ENCODE results near the gene CAMK1D.

The CAMK1D gene

DNA sequence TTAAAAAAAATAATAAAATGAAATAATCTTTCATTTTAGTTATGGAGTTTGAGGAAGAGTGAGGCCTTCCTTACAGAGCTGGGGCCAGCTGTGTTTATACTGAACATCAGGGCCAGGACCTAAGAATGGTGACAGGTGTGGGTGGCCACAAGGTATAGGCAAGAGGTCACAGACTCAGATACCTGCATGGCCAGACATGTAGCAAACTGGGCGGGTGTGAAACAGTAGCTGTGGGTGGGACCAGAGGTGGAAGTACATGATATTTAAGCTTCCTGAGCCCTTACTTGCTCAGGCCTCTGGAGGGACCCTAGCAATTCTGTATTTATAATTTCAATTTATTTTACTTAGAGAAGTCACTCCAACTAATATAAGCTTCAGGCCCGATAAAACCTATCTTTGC lies 27.7 kb upstream of the CAMK1D start:
- no peak for ATAC-seq

DNA sequence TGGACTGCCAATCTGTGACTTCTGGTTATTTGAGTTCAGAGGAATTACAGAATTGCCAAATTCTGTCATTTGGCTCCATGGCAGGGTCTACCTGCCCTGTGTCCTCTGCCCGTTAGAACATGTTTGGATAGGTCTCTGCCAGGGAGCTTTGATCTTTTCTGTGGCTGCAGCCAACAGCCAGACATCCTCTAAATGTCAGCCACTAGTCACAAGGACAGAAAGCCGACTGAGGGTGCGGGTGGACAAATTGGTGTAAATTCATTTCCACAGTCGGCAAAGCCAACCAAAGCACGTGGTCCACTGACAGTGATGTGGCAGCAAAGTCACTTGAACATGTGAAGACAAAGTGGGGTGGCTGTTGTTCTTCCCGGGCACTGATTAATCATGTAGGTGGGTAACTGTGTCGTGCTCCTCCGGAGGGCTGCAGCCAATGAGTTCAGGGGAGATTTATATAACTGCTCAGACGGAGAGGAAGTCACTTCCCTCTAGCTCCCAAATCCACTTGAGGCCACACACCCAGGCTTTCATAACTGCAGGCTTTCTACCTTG lies 26.7 kb upstream of the CAMK1D start:
- TF ChIP-seq, protein P1, sequence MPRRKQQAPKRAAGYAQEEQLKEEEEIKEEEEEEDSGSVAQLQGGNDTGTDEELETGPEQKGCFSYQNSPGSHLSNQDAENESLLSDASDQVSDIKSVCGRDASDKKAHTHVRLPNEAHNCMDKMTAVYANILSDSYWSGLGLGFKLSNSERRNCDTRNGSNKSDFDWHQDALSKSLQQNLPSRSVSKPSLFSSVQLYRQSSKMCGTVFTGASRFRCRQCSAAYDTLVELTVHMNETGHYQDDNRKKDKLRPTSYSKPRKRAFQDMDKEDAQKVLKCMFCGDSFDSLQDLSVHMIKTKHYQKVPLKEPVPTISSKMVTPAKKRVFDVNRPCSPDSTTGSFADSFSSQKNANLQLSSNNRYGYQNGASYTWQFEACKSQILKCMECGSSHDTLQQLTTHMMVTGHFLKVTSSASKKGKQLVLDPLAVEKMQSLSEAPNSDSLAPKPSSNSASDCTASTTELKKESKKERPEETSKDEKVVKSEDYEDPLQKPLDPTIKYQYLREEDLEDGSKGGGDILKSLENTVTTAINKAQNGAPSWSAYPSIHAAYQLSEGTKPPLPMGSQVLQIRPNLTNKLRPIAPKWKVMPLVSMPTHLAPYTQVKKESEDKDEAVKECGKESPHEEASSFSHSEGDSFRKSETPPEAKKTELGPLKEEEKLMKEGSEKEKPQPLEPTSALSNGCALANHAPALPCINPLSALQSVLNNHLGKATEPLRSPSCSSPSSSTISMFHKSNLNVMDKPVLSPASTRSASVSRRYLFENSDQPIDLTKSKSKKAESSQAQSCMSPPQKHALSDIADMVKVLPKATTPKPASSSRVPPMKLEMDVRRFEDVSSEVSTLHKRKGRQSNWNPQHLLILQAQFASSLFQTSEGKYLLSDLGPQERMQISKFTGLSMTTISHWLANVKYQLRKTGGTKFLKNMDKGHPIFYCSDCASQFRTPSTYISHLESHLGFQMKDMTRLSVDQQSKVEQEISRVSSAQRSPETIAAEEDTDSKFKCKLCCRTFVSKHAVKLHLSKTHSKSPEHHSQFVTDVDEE (CRISPR knock-in tag; IDR thresholded peaks at IDR 0.05), result no peak
- TF ChIP-seq, protein P2, sequence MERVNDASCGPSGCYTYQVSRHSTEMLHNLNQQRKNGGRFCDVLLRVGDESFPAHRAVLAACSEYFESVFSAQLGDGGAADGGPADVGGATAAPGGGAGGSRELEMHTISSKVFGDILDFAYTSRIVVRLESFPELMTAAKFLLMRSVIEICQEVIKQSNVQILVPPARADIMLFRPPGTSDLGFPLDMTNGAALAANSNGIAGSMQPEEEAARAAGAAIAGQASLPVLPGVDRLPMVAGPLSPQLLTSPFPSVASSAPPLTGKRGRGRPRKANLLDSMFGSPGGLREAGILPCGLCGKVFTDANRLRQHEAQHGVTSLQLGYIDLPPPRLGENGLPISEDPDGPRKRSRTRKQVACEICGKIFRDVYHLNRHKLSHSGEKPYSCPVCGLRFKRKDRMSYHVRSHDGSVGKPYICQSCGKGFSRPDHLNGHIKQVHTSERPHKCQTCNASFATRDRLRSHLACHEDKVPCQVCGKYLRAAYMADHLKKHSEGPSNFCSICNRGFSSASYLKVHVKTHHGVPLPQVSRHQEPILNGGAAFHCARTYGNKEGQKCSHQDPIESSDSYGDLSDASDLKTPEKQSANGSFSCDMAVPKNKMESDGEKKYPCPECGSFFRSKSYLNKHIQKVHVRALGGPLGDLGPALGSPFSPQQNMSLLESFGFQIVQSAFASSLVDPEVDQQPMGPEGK (CRISPR knock-in tag; IDR thresholded peaks at IDR 0.05; ENCODE audit: borderline replicate concordance), result no peak
- no peak for TF ChIP-seq OSR1 (CRISPR knock-in tag; IDR thresholded peaks at IDR 0.05)
- TF ChIP-seq ZC3H10 (CRISPR knock-in tag; IDR thresholded peaks at IDR 0.05), result no peak
- no peak for TF ChIP-seq ZNF565 (CRISPR knock-in tag; conservative IDR thresholded peaks at IDR 0.05; ENCODE audit: low read depth)
- no peak for TF ChIP-seq RARB (CRISPR knock-in tag; IDR thresholded peaks at IDR 0.05)
- no peak for TF ChIP-seq ESRRG (CRISPR knock-in tag; IDR thresholded peaks at IDR 0.05)
- TF ChIP-seq SNAI2 (CRISPR knock-in tag; IDR thresholded peaks at IDR 0.05), result no peak
- no peak for TF ChIP-seq ZFP30 (CRISPR knock-in tag; IDR thresholded peaks at IDR 0.05)
- no peak for TF ChIP-seq PPARA (CRISPR knock-in tag; IDR thresholded peaks at IDR 0.05; ENCODE audit: borderline replicate concordance)
- TF ChIP-seq TCF4 (CRISPR knock-in tag; IDR thresholded peaks at IDR 0.05; ENCODE audit: borderline replicate concordance), result no peak
- ATAC-seq, result no peak

More for the DNA sequence above, 27.7 kb upstream of the CAMK1D start:
- TF ChIP-seq ZNF565 (CRISPR knock-in tag; conservative IDR thresholded peaks at IDR 0.05; ENCODE audit: low read depth), result no peak
- TF ChIP-seq OSR1 (CRISPR knock-in tag; IDR thresholded peaks at IDR 0.05), result no peak
- no peak for TF ChIP-seq ESRRG (CRISPR knock-in tag; IDR thresholded peaks at IDR 0.05)
- TF ChIP-seq ZNF70 (CRISPR knock-in tag; IDR thresholded peaks at IDR 0.05), result no peak

DNA sequence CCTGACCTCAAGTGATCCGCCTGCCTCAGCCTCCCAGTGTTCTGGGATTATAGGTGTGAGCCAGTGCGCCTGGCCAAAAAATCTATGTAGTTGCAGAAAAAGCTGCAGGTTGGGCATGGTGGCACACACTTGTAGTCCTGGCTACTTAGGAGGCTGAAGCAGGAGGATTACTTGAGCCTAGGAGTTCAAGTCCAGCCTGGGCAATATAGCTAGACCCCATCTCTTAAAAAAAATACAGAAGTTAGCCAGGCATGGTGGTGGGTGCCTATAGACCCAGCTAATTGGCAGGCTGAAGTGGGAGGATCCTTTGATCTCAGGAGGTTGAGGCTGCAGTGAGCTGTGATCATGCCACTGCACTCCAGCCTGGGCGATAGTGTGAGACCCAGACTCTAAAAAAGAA lies 24.8 kb upstream of the CAMK1D start:
- no peak for ATAC-seq
- TF ChIP-seq ESRRG (CRISPR knock-in tag; IDR thresholded peaks at IDR 0.05), result no peak
- no peak for TF ChIP-seq PPARA (CRISPR knock-in tag; IDR thresholded peaks at IDR 0.05; ENCODE audit: borderline replicate concordance)
- TF ChIP-seq ZFP30 (CRISPR knock-in tag; IDR thresholded peaks at IDR 0.05), result no peak
- no peak for TF ChIP-seq OSR1 (CRISPR knock-in tag; IDR thresholded peaks at IDR 0.05)
- no peak for TF ChIP-seq ZNF8 (CRISPR knock-in tag; IDR thresholded peaks at IDR 0.05)
- TF ChIP-seq, protein P1 (CRISPR knock-in tag; IDR thresholded peaks at IDR 0.05), result no peak
- no peak for TF ChIP-seq ZFP3 (CRISPR knock-in tag; IDR thresholded peaks at IDR 0.05)
- no peak for TF ChIP-seq GLIS3 (CRISPR knock-in tag; IDR thresholded peaks at IDR 0.05)
- TF ChIP-seq, protein P3, sequence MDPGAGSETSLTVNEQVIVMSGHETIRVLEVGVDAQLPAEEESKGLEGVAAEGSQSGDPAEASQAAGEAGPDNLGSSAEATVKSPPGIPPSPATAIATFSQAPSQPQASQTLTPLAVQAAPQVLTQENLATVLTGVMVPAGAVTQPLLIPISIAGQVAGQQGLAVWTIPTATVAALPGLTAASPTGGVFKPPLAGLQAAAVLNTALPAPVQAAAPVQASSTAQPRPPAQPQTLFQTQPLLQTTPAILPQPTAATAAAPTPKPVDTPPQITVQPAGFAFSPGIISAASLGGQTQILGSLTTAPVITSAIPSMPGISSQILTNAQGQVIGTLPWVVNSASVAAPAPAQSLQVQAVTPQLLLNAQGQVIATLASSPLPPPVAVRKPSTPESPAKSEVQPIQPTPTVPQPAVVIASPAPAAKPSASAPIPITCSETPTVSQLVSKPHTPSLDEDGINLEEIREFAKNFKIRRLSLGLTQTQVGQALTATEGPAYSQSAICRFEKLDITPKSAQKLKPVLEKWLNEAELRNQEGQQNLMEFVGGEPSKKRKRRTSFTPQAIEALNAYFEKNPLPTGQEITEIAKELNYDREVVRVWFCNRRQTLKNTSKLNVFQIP (CRISPR knock-in tag; IDR thresholded peaks at IDR 0.05; ENCODE audit: borderline replicate concordance, low read depth), result no peak
- TF ChIP-seq ZNF70 (CRISPR knock-in tag; IDR thresholded peaks at IDR 0.05), result no peak
- TF ChIP-seq, protein P2 (CRISPR knock-in tag; IDR thresholded peaks at IDR 0.05; ENCODE audit: borderline replicate concordance), result no peak
- no peak for TF ChIP-seq BACH2 (CRISPR knock-in tag; IDR thresholded peaks at IDR 0.05; ENCODE audit: borderline replicate concordance)

Measured in SK-N-SH treated with all-trans-retinoic acid at 6 μM for 48 hours (cell line).